Measurements from ENCODE around the gene RNF19B.
"Not testable (repeated sequence)": the region's sequence is repeated elsewhere in the genome, so short reads cannot be mapped to it uniquely, and the experiment has no call there.

RNF19B gene

GRCh38 chr1:32998997-32999396 lies 34.4 kb upstream of the RNF19B start:
- Histone ChIP-seq H2BK15ac (ENCODE audit: low read depth, poor library complexity, severe bottlenecking) (peak overlapping the region; percentile 86), H3K27ac (ENCODE audit: low read length, poor library complexity, severe bottlenecking) (no peak overlapping the region), H4K91ac (ENCODE audit: low read length) (no peak overlapping the region), H3K4me1 (ENCODE audit: control insufficient read depth, insufficient read depth, low read depth, low read length) (peaks cover 12% of the 10 kb centered on the region), H3K79me1 (replicated peaks; ENCODE audit: low read length, poor library complexity, severe bottlenecking) (peaks cover 10% of the 10 kb centered on the region), H3K14ac (ENCODE audit: low read length in 2 of 2) (no peak overlapping the region), H3K18ac (ENCODE audit: low read depth in 1 of 2, low read length in 2 of 2) (no peak overlapping the region), H3K9ac (ENCODE audit: low read length) (no peak overlapping the region), H3K4me2 (ENCODE audit: low read length, poor library complexity, severe bottlenecking) (no peak overlapping the region), H3K36me3 (ENCODE audit: control insufficient read depth in 1 of 2, insufficient read depth in 2 of 2, low read depth in 1 of 2, low read length in 2 of 2) (peaks cover 0 to 3% of the 10 kb centered on the region in 2 experiments), H3K9me3 (ENCODE audit: control insufficient read depth, low read length) (no peaks in the 10 kb centered on the region), H4K8ac (ENCODE audit: low read length) (peak overlapping the region; percentile 19), H2BK12ac (ENCODE audit: low read length in 2 of 2) (peak overlapping the region in 1 of 2 experiments; percentile 6), H3K23ac (ENCODE audit: low read length in 2 of 2) (no peak overlapping the region), H3K27me3 (ENCODE audit: control insufficient read depth in 1 of 2, insufficient read depth in 1 of 2, low read length in 2 of 2) (no peaks in the 10 kb centered on the region), H2AK5ac (ENCODE audit: low read length, severe bottlenecking) (no peak overlapping the region), H2BK5ac (ENCODE audit: low read depth, low read length, poor library complexity, severe bottlenecking) (no peak overlapping the region), H2BK120ac (ENCODE audit: low read depth, low read length) (no peak overlapping the region), H3K4ac (ENCODE audit: low read depth in 1 of 2, low read length in 2 of 2) (peak overlapping the region in 1 of 2 experiments; percentile 15), H3K4me3 (ENCODE audit: insufficient read depth in 1 of 2, low read depth in 1 of 2, low read length in 2 of 2) (no peak overlapping the region), H2AFZ (ENCODE audit: low read depth, low read length) (no peak overlapping the region)
- WGBS: 98% methylated on average over 4 of the region's 4 CpGs
- no peak for DNase-seq

DNA sequence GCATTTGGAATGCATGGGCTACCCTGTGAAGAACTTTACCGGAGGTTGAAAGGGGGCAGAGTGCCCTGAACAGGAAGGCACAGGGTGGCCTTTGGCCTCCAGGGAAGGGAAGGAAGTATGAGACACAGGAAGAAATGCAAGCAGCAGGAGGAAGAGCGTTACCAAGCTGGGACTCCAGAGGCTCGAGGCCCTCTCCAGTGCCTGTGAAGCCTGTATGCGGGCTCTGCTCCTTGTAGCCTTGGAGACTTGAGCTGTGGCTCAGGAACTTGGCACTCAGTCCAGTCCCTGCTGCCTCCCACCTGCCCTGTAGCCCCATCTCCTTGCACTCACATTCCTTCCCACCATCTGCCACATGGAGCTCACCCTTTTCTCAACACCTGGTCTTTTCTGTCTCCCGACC lies 33.5 kb upstream of the RNF19B start:
- H3K9ac ChIP-seq (ENCODE audit: low read length): no peak overlapping the region
- no peaks in the 10 kb centered on the region for H3K9me3 ChIP-seq (ENCODE audit: control insufficient read depth, low read length)
- H2AFZ ChIP-seq (ENCODE audit: low read depth, low read length): no peak overlapping the region
- H4K8ac ChIP-seq (ENCODE audit: low read length): peak overlapping the region; percentile 1
- no peak overlapping the region for H2BK120ac ChIP-seq (ENCODE audit: low read depth, low read length)
- peak overlapping the region; percentile 28 to 63 for H3K18ac ChIP-seq (ENCODE audit: low read depth in 1 of 2, low read length in 2 of 2)
- H2BK12ac ChIP-seq (ENCODE audit: low read length in 2 of 2): no peak overlapping the region
- peaks cover 0 to 3% of the 10 kb centered on the region in 2 experiments for H3K36me3 ChIP-seq (ENCODE audit: control insufficient read depth in 1 of 2, insufficient read depth in 2 of 2, low read depth in 1 of 2, low read length in 2 of 2)
- no peaks in the 10 kb centered on the region for H3K27me3 ChIP-seq (ENCODE audit: control insufficient read depth in 1 of 2, insufficient read depth in 1 of 2, low read length in 2 of 2)
- WGBS: 68% methylated on average over 5 of the region's 5 CpGs
- H2BK5ac ChIP-seq (ENCODE audit: low read depth, low read length, poor library complexity, severe bottlenecking): no peak overlapping the region
- no peak overlapping the region for H3K23ac ChIP-seq (ENCODE audit: low read length in 2 of 2)
- no peak overlapping the region for H3K4me3 ChIP-seq (ENCODE audit: insufficient read depth in 1 of 2, low read depth in 1 of 2, low read length in 2 of 2)
- H2AK5ac ChIP-seq (ENCODE audit: low read length, severe bottlenecking): no peak overlapping the region
- H2BK15ac ChIP-seq (ENCODE audit: low read depth, poor library complexity, severe bottlenecking): no peak overlapping the region
- no peak overlapping the region for H3K4me2 ChIP-seq (ENCODE audit: low read length, poor library complexity, severe bottlenecking)
- H3K27ac ChIP-seq (ENCODE audit: low read length, poor library complexity, severe bottlenecking): no peak overlapping the region
- H3K4me1 ChIP-seq (ENCODE audit: control insufficient read depth, insufficient read depth, low read depth, low read length): peaks cover 12% of the 10 kb centered on the region
- no peak for DNase-seq
- H3K14ac ChIP-seq (ENCODE audit: low read length in 2 of 2): no peak overlapping the region
- H4K91ac ChIP-seq (ENCODE audit: low read length): peak overlapping the region; percentile 28
- H3K4ac ChIP-seq (ENCODE audit: low read depth in 1 of 2, low read length in 2 of 2): peak overlapping the region; percentile 1 to 24
- H3K79me1 ChIP-seq (replicated peaks; ENCODE audit: low read length, poor library complexity, severe bottlenecking): peaks cover 7% of the 10 kb centered on the region

GRCh38 chr1:32997381-32997891 lies 32.8 kb upstream of the RNF19B start:
- Histone ChIP-seq H4K91ac (ENCODE audit: low read length) (no peak overlapping the region), H2BK15ac (ENCODE audit: low read depth, poor library complexity, severe bottlenecking) (no peak overlapping the region), H3K9me3 (ENCODE audit: control insufficient read depth, low read length) (no peaks in the 10 kb centered on the region), H2AFZ (ENCODE audit: low read depth, low read length) (no peak overlapping the region), H3K79me1 (replicated peaks; ENCODE audit: low read length, poor library complexity, severe bottlenecking) (peaks cover 7% of the 10 kb centered on the region), H2BK120ac (ENCODE audit: low read depth, low read length) (no peak overlapping the region), H3K23ac (ENCODE audit: low read length in 2 of 2) (no peak overlapping the region), H3K4ac (ENCODE audit: low read depth in 1 of 2, low read length in 2 of 2) (no peak overlapping the region), H2BK5ac (ENCODE audit: low read depth, low read length, poor library complexity, severe bottlenecking) (no peak overlapping the region), H3K27me3 (ENCODE audit: control insufficient read depth in 1 of 2, insufficient read depth in 1 of 2, low read length in 2 of 2) (no peaks in the 10 kb centered on the region), H2AK5ac (ENCODE audit: low read length, severe bottlenecking) (no peak overlapping the region), H3K4me3 (ENCODE audit: insufficient read depth in 1 of 2, low read depth in 1 of 2, low read length in 2 of 2) (no peak overlapping the region), H3K4me1 (ENCODE audit: control insufficient read depth, insufficient read depth, low read depth, low read length) (peaks cover 17% of the 10 kb centered on the region), H3K36me3 (ENCODE audit: control insufficient read depth in 1 of 2, insufficient read depth in 2 of 2, low read depth in 1 of 2, low read length in 2 of 2) (peaks cover 0 to 3% of the 10 kb centered on the region in 2 experiments), H3K18ac (ENCODE audit: low read depth in 1 of 2, low read length in 2 of 2) (peak overlapping the region in 1 of 2 experiments; percentile 69), H3K27ac (ENCODE audit: low read length, poor library complexity, severe bottlenecking) (no peak overlapping the region), H3K14ac (ENCODE audit: low read length in 2 of 2) (no peak overlapping the region), H3K4me2 (ENCODE audit: low read length, poor library complexity, severe bottlenecking) (no peak overlapping the region), H3K9ac (ENCODE audit: low read length) (peak overlapping the region; percentile 40), H2BK12ac (ENCODE audit: low read length in 2 of 2) (no peak overlapping the region), H4K8ac (ENCODE audit: low read length) (no peak overlapping the region)
- 79% methylated on average over 2 of the region's 2 CpGs for WGBS
- peak; percentile 66 for DNase-seq

- H2BK120ac ChIP-seq (ENCODE audit: low read depth, low read length): peak overlapping the region; percentile 77
- H3K36me3 ChIP-seq (ENCODE audit: control insufficient read depth in 1 of 2, insufficient read depth in 2 of 2, low read depth in 1 of 2, low read length in 2 of 2); H3K27ac ChIP-seq (ENCODE audit: low read length, poor library complexity, severe bottlenecking); H2AK5ac ChIP-seq (ENCODE audit: low read length, severe bottlenecking); H3K79me1 ChIP-seq (replicated peaks; ENCODE audit: low read length, poor library complexity, severe bottlenecking); H4K8ac ChIP-seq (ENCODE audit: low read length); H3K4me2 ChIP-seq (ENCODE audit: low read length, poor library complexity, severe bottlenecking); H3K23ac ChIP-seq (ENCODE audit: low read length in 2 of 2); H2BK15ac ChIP-seq (ENCODE audit: low read depth, poor library complexity, severe bottlenecking); H3K9ac ChIP-seq (ENCODE audit: low read length); H3K9me3 ChIP-seq (ENCODE audit: control insufficient read depth, low read length); H2AFZ ChIP-seq (ENCODE audit: low read depth, low read length); H3K4me3 ChIP-seq (ENCODE audit: insufficient read depth in 1 of 2, low read depth in 1 of 2, low read length in 2 of 2); H2BK5ac ChIP-seq (ENCODE audit: low read depth, low read length, poor library complexity, severe bottlenecking); H3K27me3 ChIP-seq (ENCODE audit: control insufficient read depth in 1 of 2, insufficient read depth in 1 of 2, low read length in 2 of 2); H4K91ac ChIP-seq (ENCODE audit: low read length); H3K14ac ChIP-seq (ENCODE audit: low read length in 2 of 2); DNase-seq; H3K4ac ChIP-seq (ENCODE audit: low read depth in 1 of 2, low read length in 2 of 2): not testable (repeated sequence)
- H2BK12ac ChIP-seq (ENCODE audit: low read length in 2 of 2): peak overlapping the region in 1 of 2 experiments; percentile 15
- WGBS: 95% methylated on average over 8 of the region's 8 CpGs
- peaks cover 25% of the 10 kb centered on the region for H3K4me1 ChIP-seq (ENCODE audit: control insufficient read depth, insufficient read depth, low read depth, low read length)
- peak overlapping the region in 1 of 2 experiments; percentile 23 for H3K18ac ChIP-seq (ENCODE audit: low read depth in 1 of 2, low read length in 2 of 2)
These were observed 28.7 kb upstream of the RNF19B start for GRCh38 chr1:32993324-32993636.

Data from mesenchymal stem cell (in vitro differentiated cells and primary cell).